Activated naive CD4-positive, alpha-beta T cell treated with Interleukin-2 at 50 U/mL for 16 hours (primary cell): ENCODE results near the gene LARP1.
"Not testable (repeated sequence)": the region's sequence is repeated elsewhere in the genome, so short reads cannot be mapped to it uniquely, and the experiment has no call there.

Source experiments
- DNase-seq: peaks from one replicate; pipeline ENCODE4 v3.0.0-alpha.2; 2020

The LARP1 gene

GRCh38 chr5:154832804-154833203, 77.6 kb downstream of the LARP1 start:
- not testable (repeated sequence) for DNase-seq

GRCh38 chr5:154834053-154834452, 78.9 kb downstream of the LARP1 start:
- no peak for DNase-seq

GRCh38 chr5:154835701-154836052, 80.5 kb downstream of the LARP1 start:
- DNase-seq = not testable (repeated sequence)

GRCh38 chr5:154836225-154836624, 81.0 kb downstream of the LARP1 start:
- no peak for DNase-seq

- no peak for DNase-seq
Observed at GRCh38 chr5:154837009-154837901, 82.1 kb downstream of the LARP1 start.

GRCh38 chr5:154840435-154841272, 85.5 kb downstream of the LARP1 start:
- DNase-seq = no peak

- no peak for DNase-seq
Observed at GRCh38 chr5:154841273-154841661, 86.1 kb downstream of the LARP1 start.

- no peak for DNase-seq
Observed at GRCh38 chr5:154842689-154843530, 87.7 kb downstream of the LARP1 start.

- DNase-seq = no peak
Observed at GRCh38 chr5:154844809-154845208, 89.6 kb downstream of the LARP1 start.

GRCh38 chr5:154849264-154849785, 94.1 kb downstream of the LARP1 start:
- DNase-seq = no peak

GRCh38 chr5:154849791-154850201, 94.6 kb downstream of the LARP1 start:
- DNase-seq = no peak

- no peak for DNase-seq
Observed at GRCh38 chr5:154850255-154851062, 95.3 kb downstream of the LARP1 start, which contains the start of gene FAXDC2. FAXDC2 (minus strand) TSS chr5:154850603; CDS start chr5:154838178, 12,425 bp downstream.

GRCh38 chr5:154851351-154851750, 96.2 kb downstream of the LARP1 start:
- no peak for DNase-seq

GRCh38 chr5:154857530-154858296, 102.5 kb downstream of the LARP1 start:
- DNase-seq = peak; percentile 85

GRCh38 chr5:154858297-154858971, 103.3 kb downstream of the LARP1 start, which contains the start of gene CNOT8:
CNOT8 (plus strand) TSS chr5:154858627; CDS start chr5:154863279, 4,652 bp downstream.
- DNase-seq = peak; percentile 98

- DNase-seq = peak; percentile 8
Observed at GRCh38 chr5:154858972-154859871, 104.0 kb downstream of the LARP1 start.

GRCh38 chr5:154860123-154860522, 104.9 kb downstream of the LARP1 start:
- DNase-seq = peak; percentile 13

GRCh38 chr5:154860765-154861164, 105.6 kb downstream of the LARP1 start:
- DNase-seq = no peak

GRCh38 chr5:154861946-154862345, 106.8 kb downstream of the LARP1 start:
- no peak for DNase-seq
